ENCODE data around the gene PGBD5. TPM values are rescaled to one million over a fixed set of nuclear protein-coding genes. Genes with fewer than 3 reads are reported as not detected.

PGBD5 gene
- total RNA-seq, 1 donor: not detected

GRCh38 chr1:230375780-230376179 is 50.4 kb downstream of the PGBD5 start:
- H3K4me3 ChIP-seq (ENCODE audit: low read depth, low read length): no peak overlapping the region
- TF ChIP-seq CTCF (IDR thresholded peaks at IDR 0.05; ENCODE audit: insufficient read depth, low read depth, low read length): no peak
- no peak for DNase-seq (ENCODE audit: low read depth)

DNA sequence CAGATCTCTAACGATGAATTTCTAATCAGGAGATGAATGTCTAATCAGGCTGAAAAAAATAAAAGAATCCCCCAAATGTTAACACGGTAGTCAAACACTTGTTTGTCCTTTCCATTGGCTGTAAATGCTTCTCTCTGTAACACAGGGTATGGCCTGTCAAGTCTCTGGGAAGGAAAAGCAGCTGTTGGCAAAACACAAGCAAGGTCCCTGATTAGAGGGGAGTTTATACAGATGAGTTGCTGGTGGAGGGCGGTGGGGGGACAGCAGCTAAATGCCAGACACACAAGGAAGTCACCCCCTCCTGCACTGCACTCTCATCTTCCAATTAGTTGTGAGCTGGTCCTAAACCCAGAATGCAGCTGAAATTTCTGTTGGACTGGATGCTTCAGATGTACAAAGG is 51.0 kb downstream of the PGBD5 start:
- no peak overlapping the region for H3K4me3 ChIP-seq (ENCODE audit: low read depth, low read length)
- no peak for DNase-seq (ENCODE audit: low read depth)
- TF ChIP-seq CTCF (IDR thresholded peaks at IDR 0.05; ENCODE audit: insufficient read depth, low read depth, low read length): no peak

DNA sequence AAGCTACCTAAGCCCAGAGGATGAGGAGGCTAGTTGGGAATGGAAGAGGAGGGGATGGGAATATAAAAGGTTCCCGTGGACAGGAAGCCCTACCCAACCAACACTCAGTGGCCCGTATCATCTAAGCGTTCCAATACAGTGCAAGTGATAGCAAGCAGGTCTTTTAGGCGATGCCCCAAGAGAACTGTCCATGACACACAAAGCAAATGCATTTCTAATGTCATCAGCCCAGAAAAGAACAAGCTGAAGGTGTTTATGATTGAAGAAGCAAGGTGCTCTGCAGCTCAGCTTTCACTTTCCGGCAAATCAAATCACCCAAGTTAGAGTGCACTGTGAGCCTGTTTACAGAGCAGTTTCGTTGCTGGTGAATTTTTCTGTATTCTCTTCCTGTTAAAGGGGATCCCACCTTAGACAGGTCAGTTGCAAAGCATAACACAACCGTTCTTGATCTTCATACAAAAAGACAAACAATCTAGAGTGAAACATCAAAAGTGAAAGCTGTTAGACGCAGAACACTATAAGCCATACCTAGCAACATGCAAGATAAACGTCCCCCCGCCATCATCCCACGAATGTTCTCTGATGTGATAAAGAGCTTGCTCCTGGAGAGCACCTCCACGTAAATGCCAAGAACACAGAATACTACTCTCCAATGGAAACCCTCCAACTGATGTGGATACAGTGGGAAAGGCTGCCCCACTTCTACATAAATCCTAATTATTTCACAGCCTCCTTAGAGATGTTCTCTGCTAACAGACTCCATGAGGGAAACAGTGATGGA is 54.0 kb downstream of the PGBD5 start:
- no peak for TF ChIP-seq CTCF (IDR thresholded peaks at IDR 0.05; ENCODE audit: insufficient read depth, low read depth, low read length)
- no peak overlapping the region for H3K4me3 ChIP-seq (ENCODE audit: low read depth, low read length)
- no peak for DNase-seq (ENCODE audit: low read depth)

- DNase-seq (ENCODE audit: low read depth): no peak
- no peak overlapping the region for H3K4me3 ChIP-seq (ENCODE audit: low read depth, low read length)
- no peak for TF ChIP-seq CTCF (IDR thresholded peaks at IDR 0.05; ENCODE audit: insufficient read depth, low read depth, low read length)
Observed at GRCh38 chr1:230370109-230370508, 56.0 kb downstream of the PGBD5 start.

- no peak for DNase-seq (ENCODE audit: low read depth)
- no peak for TF ChIP-seq CTCF (IDR thresholded peaks at IDR 0.05; ENCODE audit: insufficient read depth, low read depth, low read length)
Observed at GRCh38 chr1:230368871-230369270, 57.3 kb downstream of the PGBD5 start.

DNA sequence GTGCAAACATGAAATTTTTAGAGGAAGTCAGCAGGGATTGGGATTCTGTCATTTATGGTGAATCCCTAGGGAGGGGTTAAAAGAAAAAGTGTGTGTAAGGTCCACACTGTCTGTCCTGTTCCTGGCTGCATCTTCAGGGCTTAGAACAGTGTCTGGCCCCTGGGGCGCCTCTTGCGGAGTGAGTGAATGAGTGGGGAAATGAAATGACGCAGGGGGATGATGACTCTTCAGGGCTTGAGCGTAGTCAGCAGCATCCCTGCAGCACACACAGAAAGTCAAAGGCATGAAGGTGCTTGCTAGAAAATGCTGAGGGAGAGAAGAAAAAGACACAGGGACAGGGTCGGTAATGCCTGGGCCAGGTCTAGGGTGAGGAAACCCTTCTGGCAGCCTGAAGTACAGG is 57.8 kb downstream of the PGBD5 start:
- no peak for DNase-seq (ENCODE audit: low read depth)
- TF ChIP-seq CTCF (IDR thresholded peaks at IDR 0.05; ENCODE audit: insufficient read depth, low read depth, low read length): no peak
- no peak overlapping the region for H3K4me3 ChIP-seq (ENCODE audit: low read depth, low read length)

More at GRCh38 chr1:230368871-230369270, 57.3 kb downstream of the PGBD5 start:
- H3K4me3 ChIP-seq (ENCODE audit: low read depth, low read length): no peak overlapping the region

GRCh38 chr1:230366504-230366915 is 59.6 kb downstream of the PGBD5 start:
- no peak for TF ChIP-seq CTCF (IDR thresholded peaks at IDR 0.05; ENCODE audit: insufficient read depth, low read depth, low read length)
- no peak for DNase-seq (ENCODE audit: low read depth)
- H3K4me3 ChIP-seq (ENCODE audit: low read depth, low read length): no peak overlapping the region

Measured in fibroblast of villous mesenchyme (primary cell).